ENCODE results near the gene SPOCK1. TPM values are rescaled to one million over a fixed set of nuclear protein-coding genes. Genes with fewer than 3 reads are reported as not detected.

Gene SPOCK1
- total RNA-seq, 2 experiments from 2014 or later = 0.42 TPM; not detected in 1

DNA sequence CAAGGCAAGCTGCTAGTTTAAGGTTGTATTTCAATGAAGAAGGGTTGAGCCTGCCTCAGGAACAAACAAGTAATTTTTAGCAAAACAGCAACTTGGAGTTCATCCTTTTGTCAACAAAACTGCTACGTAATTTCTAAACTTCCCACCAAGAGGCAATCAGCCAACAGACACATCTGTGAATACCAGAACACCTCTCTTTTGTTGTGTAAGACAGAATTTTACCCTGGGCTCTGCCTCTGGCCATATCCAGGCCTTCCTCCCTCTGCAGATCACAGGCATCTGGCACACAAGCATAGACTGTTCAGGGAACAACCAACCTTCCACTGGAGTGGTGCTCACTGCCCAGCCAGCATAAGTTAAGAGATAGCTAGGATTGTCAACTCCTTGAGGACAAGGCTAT lies 409.0 kb downstream of the SPOCK1 start:
- H3K27me3 Mint-ChIP-seq (ENCODE audit: low read depth) = no peaks in the 10 kb centered on the region
- no peaks in the 10 kb centered on the region for H3K4me1 Mint-ChIP-seq (ENCODE audit: low read depth)
- CTCF ChIA-PET = no interaction called here
- H3K4me3 Mint-ChIP-seq = no peak overlapping the region
- no peak for DNase-seq
- no peak overlapping the region for H3K27ac Mint-ChIP-seq
- H3K36me3 Mint-ChIP-seq (ENCODE audit: low read depth) = no peaks in the 10 kb centered on the region
- H3K9me3 Mint-ChIP-seq = no peaks in the 10 kb centered on the region
- intact Hi-C loops (cut with micrococcal nuclease) = no loop called here

DNA sequence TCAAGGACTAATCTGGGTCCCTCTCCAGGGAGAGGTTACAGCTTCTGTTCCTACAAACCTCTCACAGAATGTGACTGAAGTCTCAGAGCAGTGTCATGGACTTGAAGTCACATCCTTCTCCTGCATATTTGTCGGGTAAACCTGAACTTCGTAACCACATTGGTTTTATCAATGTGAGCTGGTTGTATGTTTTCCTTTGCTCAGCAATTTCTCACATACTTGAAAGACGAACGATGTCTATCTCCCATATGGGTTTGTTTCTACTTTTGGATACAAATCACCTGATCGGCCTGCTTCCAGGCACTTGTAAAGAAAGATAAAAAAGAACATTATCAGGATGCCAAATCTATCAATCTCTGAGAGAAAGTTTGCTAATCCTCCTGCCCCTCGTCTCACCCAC lies 411.0 kb downstream of the SPOCK1 start:
- no peak overlapping the region for H3K4me3 Mint-ChIP-seq
- no peak overlapping the region for H3K27ac Mint-ChIP-seq
- DNase-seq = no peak
- no peaks in the 10 kb centered on the region for H3K27me3 Mint-ChIP-seq (ENCODE audit: low read depth)
- H3K9me3 Mint-ChIP-seq = no peaks in the 10 kb centered on the region
- intact Hi-C loops (cut with micrococcal nuclease) = no loop called here
- H3K36me3 Mint-ChIP-seq (ENCODE audit: low read depth) = no peaks in the 10 kb centered on the region
- H3K4me1 Mint-ChIP-seq (ENCODE audit: low read depth) = no peaks in the 10 kb centered on the region
- CTCF ChIA-PET = interaction anchor here (0.6 kb wide), 1 partner anchor 1002 kb away, joined by 3 read pairs; no protein-coding TSS in a partner anchor

DNA sequence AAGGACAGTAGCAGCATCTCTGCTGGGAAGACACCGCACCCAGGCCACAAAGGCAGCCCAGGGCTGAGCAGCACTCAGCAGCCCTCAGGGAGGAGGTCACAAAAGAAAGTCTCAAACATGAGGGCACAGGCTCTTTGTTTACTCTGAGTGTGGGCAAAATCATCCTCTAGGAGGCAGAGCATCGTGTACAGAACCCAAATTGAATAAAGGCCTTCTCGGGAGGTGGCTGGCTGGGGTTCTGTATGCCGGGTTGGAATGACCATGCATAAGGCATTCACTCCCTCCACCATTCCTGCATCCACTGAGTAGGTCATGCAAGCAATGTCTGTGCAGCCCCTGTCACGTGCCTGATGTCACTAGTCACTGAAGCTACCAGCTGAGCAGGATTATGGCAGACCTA lies 412.8 kb downstream of the SPOCK1 start:
- Mint-ChIP-seq H3K27me3 (ENCODE audit: low read depth) (no peaks in the 10 kb centered on the region), H3K4me1 (ENCODE audit: low read depth) (no peaks in the 10 kb centered on the region), H3K4me3 (no peak overlapping the region), H3K27ac (no peak overlapping the region), H3K36me3 (ENCODE audit: low read depth) (no peaks in the 10 kb centered on the region), H3K9me3 (no peaks in the 10 kb centered on the region)
- CTCF ChIA-PET = interaction anchor here (0.6 kb wide), 1 partner anchor 26 kb away, joined by 3 read pairs; no protein-coding TSS in a partner anchor
- intact Hi-C loops (cut with micrococcal nuclease) = no loop called here
- no peak for DNase-seq

DNA sequence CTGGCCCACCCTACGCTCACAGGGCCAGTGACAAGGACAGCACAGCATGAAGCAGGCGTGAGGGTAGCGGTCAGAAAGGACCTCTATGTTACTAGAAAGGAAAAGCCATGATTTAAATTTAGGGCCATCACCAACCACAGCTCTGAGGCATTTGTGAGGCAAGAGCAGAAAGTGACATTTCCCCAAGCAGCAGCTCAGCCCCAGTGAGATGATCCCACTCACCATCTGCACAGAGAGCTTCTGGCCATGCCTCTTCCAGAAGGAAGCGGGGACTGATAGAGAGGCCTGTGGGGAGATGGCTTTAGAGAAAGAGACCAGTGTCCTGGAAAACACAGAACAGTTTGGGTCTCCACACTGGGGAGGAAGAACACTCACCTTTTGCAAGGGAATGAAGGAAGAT lies 413.9 kb downstream of the SPOCK1 start:
- no peaks in the 10 kb centered on the region for H3K27me3 Mint-ChIP-seq (ENCODE audit: low read depth)
- no peak overlapping the region for H3K27ac Mint-ChIP-seq
- H3K4me1 Mint-ChIP-seq (ENCODE audit: low read depth) = no peaks in the 10 kb centered on the region
- H3K36me3 Mint-ChIP-seq (ENCODE audit: low read depth) = no peaks in the 10 kb centered on the region
- no peaks in the 10 kb centered on the region for H3K9me3 Mint-ChIP-seq
- DNase-seq = no peak
- CTCF ChIA-PET = no interaction called here
- H3K4me3 Mint-ChIP-seq = no peak overlapping the region
- intact Hi-C loops (cut with micrococcal nuclease) = no loop called here

DNA sequence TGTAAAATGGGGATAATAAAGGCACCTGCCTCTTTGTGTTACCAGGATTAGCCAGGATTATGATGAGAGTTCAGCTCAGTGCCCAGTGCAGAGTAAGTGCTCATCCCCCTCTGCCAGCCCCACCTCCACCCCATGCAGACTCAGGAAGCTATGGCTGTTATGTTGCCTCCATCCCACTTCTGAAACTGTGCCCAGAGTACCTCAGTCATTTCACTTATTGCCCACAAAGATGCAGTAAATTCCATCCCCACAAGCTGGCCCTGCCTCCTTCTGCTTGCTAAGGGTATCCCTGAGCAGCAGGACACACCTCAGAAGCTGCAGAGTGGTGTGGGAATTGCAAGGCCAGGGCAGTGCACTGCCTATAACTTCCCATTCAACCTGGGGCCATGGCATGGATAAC lies 415.1 kb downstream of the SPOCK1 start:
- Mint-ChIP-seq H3K36me3 (ENCODE audit: low read depth) (no peaks in the 10 kb centered on the region), H3K27ac (no peak overlapping the region), H3K27me3 (ENCODE audit: low read depth) (no peaks in the 10 kb centered on the region), H3K9me3 (no peaks in the 10 kb centered on the region), H3K4me3 (no peak overlapping the region), H3K4me1 (ENCODE audit: low read depth) (no peaks in the 10 kb centered on the region)
- CTCF ChIA-PET = no interaction called here
- intact Hi-C loops (cut with micrococcal nuclease) = no loop called here
- DNase-seq = no peak

DNA sequence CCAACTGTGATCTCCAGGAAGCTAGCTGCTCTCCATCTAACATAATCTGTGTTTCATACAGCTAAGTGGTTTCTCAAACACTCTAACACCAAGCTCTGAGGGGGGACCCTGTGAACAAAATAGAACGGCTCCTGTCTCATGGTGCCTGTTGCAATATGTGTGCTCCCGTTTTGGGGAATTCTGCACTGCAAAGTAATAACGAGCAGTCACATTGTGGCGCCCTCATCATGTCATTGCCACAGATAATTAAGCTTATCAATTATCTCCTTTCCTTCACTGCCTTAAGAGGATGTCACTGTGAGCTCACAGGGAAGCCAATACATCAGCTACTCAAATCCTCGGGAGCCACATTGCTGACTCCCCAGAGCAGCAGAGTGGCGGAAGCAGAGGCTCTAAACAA lies 416.2 kb downstream of the SPOCK1 start:
- H3K27ac Mint-ChIP-seq = no peak overlapping the region
- no peaks in the 10 kb centered on the region for H3K27me3 Mint-ChIP-seq (ENCODE audit: low read depth)
- H3K36me3 Mint-ChIP-seq (ENCODE audit: low read depth) = no peaks in the 10 kb centered on the region
- no peak overlapping the region for H3K4me3 Mint-ChIP-seq
- intact Hi-C loops (cut with micrococcal nuclease) = no loop called here
- no peaks in the 10 kb centered on the region for H3K9me3 Mint-ChIP-seq
- DNase-seq = no peak
- CTCF ChIA-PET = no interaction called here
- no peaks in the 10 kb centered on the region for H3K4me1 Mint-ChIP-seq (ENCODE audit: low read depth)

DNA sequence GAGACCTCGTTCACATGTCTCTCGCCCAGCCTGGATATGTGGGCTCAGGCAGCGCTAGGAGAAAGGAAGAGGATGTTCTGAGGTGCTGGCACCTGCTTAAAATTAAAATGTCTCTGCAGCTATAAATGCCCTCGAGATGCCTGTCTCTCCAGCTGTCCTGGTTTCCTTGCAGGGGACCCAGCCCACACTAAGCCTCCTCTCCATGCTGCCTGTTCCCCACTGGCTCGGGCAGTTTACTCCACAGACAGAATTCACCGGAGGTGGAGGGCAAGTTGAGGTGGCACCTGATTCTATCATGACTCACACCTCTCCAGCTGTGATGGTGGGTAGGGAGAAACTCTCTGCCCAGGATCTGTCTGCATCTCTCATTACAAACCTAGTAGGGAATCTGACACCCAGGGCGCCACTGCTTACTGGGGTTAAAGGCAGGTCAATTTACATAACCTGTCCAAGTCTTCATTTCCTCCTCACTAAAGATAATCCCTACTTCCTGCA lies 420.9 kb downstream of the SPOCK1 start:
- no peaks in the 10 kb centered on the region for H3K9me3 Mint-ChIP-seq
- no peaks in the 10 kb centered on the region for H3K36me3 Mint-ChIP-seq (ENCODE audit: low read depth)
- DNase-seq = no peak
- no peak overlapping the region for H3K4me3 Mint-ChIP-seq
- no peaks in the 10 kb centered on the region for H3K27me3 Mint-ChIP-seq (ENCODE audit: low read depth)
- CTCF ChIA-PET = interaction anchor here (0.6 kb wide), 1 partner anchor 713 kb away, joined by 4 read pairs; the partner anchor contains the start of gene TRPC7
- H3K27ac Mint-ChIP-seq = no peak overlapping the region
- no peaks in the 10 kb centered on the region for H3K4me1 Mint-ChIP-seq (ENCODE audit: low read depth)
- intact Hi-C loops (cut with micrococcal nuclease) = no loop called here

DNA sequence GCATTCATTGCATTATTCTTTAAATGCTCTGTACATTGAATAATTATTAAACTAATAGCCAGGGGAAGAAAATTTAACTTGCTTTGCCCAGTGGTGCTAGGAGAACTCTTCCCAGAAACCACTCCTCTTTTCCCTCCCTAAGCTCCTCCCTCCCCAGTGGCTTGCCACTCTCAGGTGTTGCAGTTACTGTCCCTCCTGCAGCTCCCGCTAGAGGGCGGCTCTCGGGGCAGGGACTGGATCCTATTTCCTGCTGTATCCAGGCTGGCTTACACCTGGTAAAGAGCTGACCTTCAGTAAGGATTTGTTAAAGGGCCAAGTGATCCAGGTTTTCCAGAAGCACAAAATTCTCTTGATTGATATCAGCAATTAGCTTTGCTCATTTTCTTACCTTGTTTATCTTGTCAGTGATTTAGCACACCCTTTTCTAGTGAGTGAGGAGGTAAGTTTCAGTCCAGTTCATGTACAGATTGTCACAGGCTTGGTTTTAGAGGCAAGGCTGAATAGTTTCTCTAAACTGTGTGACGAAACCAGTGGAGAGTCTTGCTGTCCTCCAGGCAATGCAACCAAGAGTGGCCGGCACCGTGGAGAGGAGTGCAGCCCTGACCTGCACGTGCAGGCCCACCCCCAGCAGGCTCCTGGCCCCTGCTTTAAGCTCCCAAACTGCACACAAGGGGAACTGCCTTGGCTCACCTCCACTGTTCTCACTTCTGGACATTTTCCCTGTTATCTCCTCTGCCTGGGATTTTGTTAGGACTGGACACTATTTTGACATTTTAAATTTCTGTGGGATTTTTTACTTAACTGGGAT lies 423.8 kb downstream of the SPOCK1 start:
- Mint-ChIP-seq H3K27me3 (ENCODE audit: low read depth) (peaks cover 2% of the 10 kb centered on the region), H3K4me3 (no peak overlapping the region), H3K36me3 (ENCODE audit: low read depth) (no peaks in the 10 kb centered on the region), H3K9me3 (no peaks in the 10 kb centered on the region), H3K27ac (no peak overlapping the region), H3K4me1 (ENCODE audit: low read depth) (no peaks in the 10 kb centered on the region)
- intact Hi-C loops (cut with micrococcal nuclease) = no loop called here
- CTCF ChIA-PET = interaction anchor here (0.9 kb wide), 1 partner anchor 9 kb away, joined by 4 read pairs; no protein-coding TSS in a partner anchor
- peak; percentile 50 for DNase-seq

DNA sequence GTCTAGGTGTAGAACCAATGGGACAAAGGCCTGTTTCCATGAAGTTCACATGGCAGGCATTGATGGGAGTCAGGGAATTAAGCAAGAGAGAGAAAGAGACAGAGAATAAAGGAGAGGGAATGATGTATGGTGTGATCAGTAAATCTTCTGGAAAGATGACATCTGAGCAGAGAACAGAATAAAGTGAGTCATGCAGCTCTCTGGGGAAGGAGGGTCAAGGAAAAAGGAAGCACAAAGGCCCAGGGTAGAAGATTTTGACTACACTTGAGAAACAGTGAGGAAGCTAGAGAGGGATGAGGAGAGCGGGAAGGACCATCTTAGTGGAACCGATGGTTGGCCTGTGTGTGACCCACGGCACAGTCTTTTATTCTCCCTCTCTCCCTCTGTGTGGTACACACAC lies 425.9 kb downstream of the SPOCK1 start:
- Mint-ChIP-seq H3K9me3 (no peaks in the 10 kb centered on the region), H3K4me1 (ENCODE audit: low read depth) (no peaks in the 10 kb centered on the region), H3K4me3 (no peak overlapping the region), H3K36me3 (ENCODE audit: low read depth) (no peaks in the 10 kb centered on the region), H3K27ac (no peak overlapping the region), H3K27me3 (ENCODE audit: low read depth) (peaks cover 2% of the 10 kb centered on the region)
- no peak for DNase-seq
- intact Hi-C loops (cut with micrococcal nuclease) = no loop called here
- CTCF ChIA-PET = no interaction called here

DNA sequence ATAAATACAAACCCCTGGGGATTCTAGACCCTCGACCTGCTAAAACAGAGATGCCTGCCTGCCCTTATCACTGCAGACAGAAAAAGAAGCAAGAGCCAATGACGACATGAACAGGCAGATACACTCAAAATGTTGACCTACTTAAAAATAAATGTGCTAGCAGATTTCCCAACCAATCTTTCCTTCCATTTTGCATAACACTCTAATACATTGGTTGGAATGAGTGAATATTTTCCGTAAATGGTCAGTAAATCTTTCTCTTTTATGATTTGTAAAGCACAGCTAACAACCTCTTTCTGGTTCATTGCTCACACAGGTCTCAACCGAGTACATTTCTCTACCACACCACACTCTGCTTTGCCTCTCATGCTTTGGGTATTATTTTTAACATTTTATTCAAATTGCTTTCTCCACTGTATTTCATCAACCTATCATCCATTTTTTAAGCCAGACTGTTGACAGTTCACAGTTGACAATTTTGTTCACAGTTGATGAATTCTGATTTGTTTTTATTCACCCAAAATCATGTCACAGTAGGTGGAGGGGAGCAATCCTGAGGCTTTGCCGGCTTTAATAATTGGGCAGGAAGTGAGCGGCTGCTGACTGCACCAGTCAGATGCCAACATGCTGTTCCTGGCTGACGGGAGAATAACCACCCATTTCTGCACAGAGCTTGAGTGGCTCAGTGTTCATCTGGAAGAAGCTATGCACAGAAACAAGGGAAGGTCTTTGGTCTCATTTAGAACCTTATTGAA lies 426.6 kb downstream of the SPOCK1 start:
- H3K9me3 Mint-ChIP-seq = no peaks in the 10 kb centered on the region

DNA sequence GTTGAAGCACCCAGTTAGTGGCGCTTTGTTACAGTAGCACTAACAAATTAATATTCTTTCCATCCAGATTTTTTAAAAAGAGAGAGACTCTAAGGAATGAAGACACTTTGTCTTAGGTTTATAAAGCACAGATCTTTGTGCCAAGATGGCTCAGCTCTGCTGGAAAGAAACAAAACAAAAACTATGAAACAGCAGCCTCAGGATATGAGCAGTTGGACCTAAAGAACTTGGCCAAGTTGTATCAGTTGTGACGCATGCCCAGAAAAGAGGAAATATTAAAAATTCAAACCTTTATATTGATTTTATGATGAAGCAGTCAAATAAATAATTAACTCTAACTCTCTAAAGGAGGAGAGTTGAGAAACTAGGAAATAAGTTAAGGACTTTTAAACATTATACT lies 427.2 kb downstream of the SPOCK1 start:
- no peak for DNase-seq
- peaks cover 2% of the 10 kb centered on the region for H3K27me3 Mint-ChIP-seq (ENCODE audit: low read depth)
- H3K27ac Mint-ChIP-seq = no peak overlapping the region
- no peaks in the 10 kb centered on the region for H3K9me3 Mint-ChIP-seq
- no peaks in the 10 kb centered on the region for H3K4me1 Mint-ChIP-seq (ENCODE audit: low read depth)
- H3K4me3 Mint-ChIP-seq = no peak overlapping the region
- intact Hi-C loops (cut with micrococcal nuclease) = no loop called here
- H3K36me3 Mint-ChIP-seq (ENCODE audit: low read depth) = no peaks in the 10 kb centered on the region
- CTCF ChIA-PET = no interaction called here

More for the DNA sequence above, 426.6 kb downstream of the SPOCK1 start:
- CTCF ChIA-PET = no interaction called here
- Mint-ChIP-seq H3K4me3 (no peak overlapping the region), H3K27me3 (ENCODE audit: low read depth) (peaks cover 2% of the 10 kb centered on the region), H3K4me1 (ENCODE audit: low read depth) (no peaks in the 10 kb centered on the region), H3K36me3 (ENCODE audit: low read depth) (no peaks in the 10 kb centered on the region), H3K27ac (no peak overlapping the region)
- DNase-seq = no peak
- intact Hi-C loops (cut with micrococcal nuclease) = no loop called here

DNA sequence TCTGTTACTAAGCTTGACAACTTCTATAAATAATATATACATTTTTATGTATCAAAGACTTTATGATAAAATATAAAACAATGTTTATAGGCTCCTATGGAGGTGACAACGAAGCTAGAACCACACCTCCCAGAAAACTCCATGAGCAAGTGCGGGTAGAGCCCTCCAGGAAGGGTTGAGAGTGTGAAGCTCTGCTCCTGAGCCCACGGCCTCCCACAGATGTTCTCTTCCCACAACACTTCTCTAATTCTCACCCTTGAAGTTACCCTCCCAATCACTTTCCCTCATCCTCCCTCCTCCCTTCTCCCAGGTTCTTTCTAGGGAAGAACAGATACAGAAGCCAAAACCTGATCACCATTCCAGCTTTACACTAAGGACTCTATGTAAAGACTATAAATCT lies 427.6 kb downstream of the SPOCK1 start:
- Mint-ChIP-seq H3K27ac (no peak overlapping the region), H3K27me3 (ENCODE audit: low read depth) (peaks cover 2% of the 10 kb centered on the region), H3K36me3 (ENCODE audit: low read depth) (no peaks in the 10 kb centered on the region), H3K4me1 (ENCODE audit: low read depth) (no peaks in the 10 kb centered on the region), H3K4me3 (no peak overlapping the region), H3K9me3 (no peaks in the 10 kb centered on the region)
- CTCF ChIA-PET = no interaction called here
- no peak for DNase-seq
- intact Hi-C loops (cut with micrococcal nuclease) = no loop called here

DNA sequence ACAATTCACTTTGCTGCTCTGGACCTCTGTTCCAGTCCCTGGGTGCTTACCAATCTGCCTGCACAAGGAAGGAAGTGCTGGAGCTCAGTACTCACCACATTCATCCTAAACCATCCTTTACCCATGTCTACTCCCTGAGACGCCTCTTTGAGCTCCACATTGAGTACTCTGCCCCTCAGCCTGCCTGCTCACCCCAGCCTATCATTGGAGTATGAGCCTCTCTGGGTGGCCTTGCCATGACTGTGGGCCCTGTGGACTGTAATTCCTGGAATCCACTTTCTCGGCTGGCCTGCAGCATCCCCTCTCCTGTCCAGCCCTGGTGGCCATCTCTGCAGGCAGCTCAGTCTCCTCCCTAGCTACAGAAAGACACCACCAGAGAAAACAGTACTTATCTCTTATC lies 428.6 kb downstream of the SPOCK1 start:
- peaks cover 2% of the 10 kb centered on the region for H3K27me3 Mint-ChIP-seq (ENCODE audit: low read depth)
- no peak for DNase-seq
- no peak overlapping the region for H3K4me3 Mint-ChIP-seq
- CTCF ChIA-PET = interaction anchor here (0.6 kb wide), 1 partner anchor 227 kb away, joined by 3 read pairs; no protein-coding TSS in a partner anchor
- intact Hi-C loops (cut with micrococcal nuclease) = no loop called here
- no peaks in the 10 kb centered on the region for H3K36me3 Mint-ChIP-seq (ENCODE audit: low read depth)
- H3K9me3 Mint-ChIP-seq = no peaks in the 10 kb centered on the region
- no peaks in the 10 kb centered on the region for H3K4me1 Mint-ChIP-seq (ENCODE audit: low read depth)
- no peak overlapping the region for H3K27ac Mint-ChIP-seq
